Activated CD4-positive, alpha-beta memory T cell treated with anti-CD3 and anti-CD28 coated beads, Interleukin-2, amount 10 ng/mL, durations not matched to agents 7 days and 5 days (primary cell): ENCODE data around the gene HSPG2. TPM values are rescaled to one million over a fixed set of nuclear protein-coding genes. Genes with fewer than 3 reads are reported as not detected.
"Not testable (repeated sequence)": the region's sequence is repeated elsewhere in the genome, so short reads cannot be mapped to it uniquely, and the experiment has no call there.

ENCODE experiments used
- CTCF ChIA-PET: fragments of 350-600 bp; sonication (Branson Sonifier 250); formaldehyde crosslinking; loops from one replicate; lab custom pipeline; 2021; ENCODE audit warnings: antibody characterized with exemption, inconsistent platforms; lab: Charles Lee
- POLR2A ChIA-PET: fragments of 350-600 bp; sonication (Branson Sonifier 250); formaldehyde crosslinking; loops from one replicate; lab custom pipeline; 2021; ENCODE audit warnings: antibody characterized with exemption; lab: Charles Lee
- DNase-seq: peaks from one replicate; pipeline ENCODE4 v3.0.0-alpha.2; 2020
- H3K27ac Mint-ChIP-seq: one replicate; pipeline ENCODE4 v1.8.0; 2021; ENCODE audit warnings: mild to moderate bottlenecking, mixed read lengths
- H3K27me3 Mint-ChIP-seq: one replicate; pipeline ENCODE4 v1.8.0; 2021; ENCODE audit warnings: mixed read lengths
- H3K36me3 Mint-ChIP-seq: one replicate; pipeline ENCODE4 v1.8.0; 2021; ENCODE audit warnings: low read depth, mixed read lengths
- H3K4me1 Mint-ChIP-seq: one replicate; pipeline ENCODE4 v1.8.0; 2021; ENCODE audit warnings: mixed read lengths
- H3K4me3 Mint-ChIP-seq: one replicate; pipeline ENCODE4 v1.8.0; 2021; ENCODE audit warnings: mild to moderate bottlenecking, mixed read lengths
- H3K9me3 Mint-ChIP-seq: one replicate; pipeline ENCODE4 v1.8.0; 2021; ENCODE audit warnings: mixed read lengths
- total RNA-seq, 2 experiments: library from RNA; stranded (reverse); gene quantifications; one replicate each; pipeline ENCODE4 v1.2.3, GENCODE V29; 2021

The HSPG2 gene
- total RNA-seq, 2 experiments from 2014 or later: 1.0 to 1.2 TPM

- CTCF ChIA-PET: no interaction called here
- Mint-ChIP-seq H3K4me1 (no peaks in the 10 kb centered on the region), H3K27ac (no peak overlapping the region)
Observed at GRCh38 chr1:21830792-21831453, 106.2 kb downstream of the HSPG2 start.

GRCh38 chr1:21829294-21829693, 107.8 kb downstream of the HSPG2 start:
- DNase-seq: no peak
- H3K4me3 Mint-ChIP-seq: no peak overlapping the region
- no peak overlapping the region for H3K27ac Mint-ChIP-seq
- CTCF ChIA-PET: no interaction called here
- H3K27me3 Mint-ChIP-seq: no peaks in the 10 kb centered on the region
- POLR2A ChIA-PET: no interaction called here
- no peaks in the 10 kb centered on the region for H3K4me1 Mint-ChIP-seq
- peaks cover 2% of the 10 kb centered on the region for H3K36me3 Mint-ChIP-seq
- H3K9me3 Mint-ChIP-seq: peaks cover 11% of the 10 kb centered on the region

More at GRCh38 chr1:21830792-21831453, 106.2 kb downstream of the HSPG2 start:
- Mint-ChIP-seq H3K27me3 (no peaks in the 10 kb centered on the region), H3K9me3 (peaks cover 15% of the 10 kb centered on the region), H3K36me3 (peaks cover 3% of the 10 kb centered on the region), H3K4me3 (no peak overlapping the region)
- POLR2A ChIA-PET: no interaction called here
- no peak for DNase-seq

GRCh38 chr1:21828506-21829210, 108.5 kb downstream of the HSPG2 start:
- Mint-ChIP-seq H3K9me3 (peaks cover 4% of the 10 kb centered on the region), H3K4me1 (no peaks in the 10 kb centered on the region), H3K27ac (no peak overlapping the region), H3K36me3 (no peaks in the 10 kb centered on the region), H3K27me3 (no peaks in the 10 kb centered on the region), H3K4me3 (no peak overlapping the region)
- ChIA-PET CTCF (no interaction called here), POLR2A (no interaction called here)
- no peak for DNase-seq

- CTCF ChIA-PET: no interaction called here
Observed at GRCh38 chr1:21828075-21828474, 109.0 kb downstream of the HSPG2 start.

GRCh38 chr1:21827141-21827679, 109.9 kb downstream of the HSPG2 start:
- Mint-ChIP-seq H3K36me3 (no peaks in the 10 kb centered on the region), H3K27me3 (no peaks in the 10 kb centered on the region), H3K4me3 (no peak overlapping the region), H3K9me3 (no peaks in the 10 kb centered on the region), H3K4me1 (no peaks in the 10 kb centered on the region), H3K27ac (no peak overlapping the region)
- DNase-seq: no peak
- ChIA-PET CTCF (no interaction called here), POLR2A (no interaction called here)

More at GRCh38 chr1:21828075-21828474, 109.0 kb downstream of the HSPG2 start:
- peaks cover 3% of the 10 kb centered on the region for H3K9me3 Mint-ChIP-seq
- DNase-seq: no peak
- POLR2A ChIA-PET: no interaction called here
- no peaks in the 10 kb centered on the region for H3K4me1 Mint-ChIP-seq
- H3K4me3 Mint-ChIP-seq: no peak overlapping the region
- H3K36me3 Mint-ChIP-seq: no peaks in the 10 kb centered on the region
- H3K27ac Mint-ChIP-seq: no peak overlapping the region
- no peaks in the 10 kb centered on the region for H3K27me3 Mint-ChIP-seq

- H3K4me3 Mint-ChIP-seq, H3K27me3 Mint-ChIP-seq, H3K4me1 Mint-ChIP-seq, H3K9me3 Mint-ChIP-seq, H3K36me3 Mint-ChIP-seq, POLR2A ChIA-PET, H3K27ac Mint-ChIP-seq, CTCF ChIA-PET, DNase-seq: not testable (repeated sequence)
Observed at GRCh38 chr1:21826694-21827093, 110.4 kb downstream of the HSPG2 start.

- DNase-seq: no peak
- Mint-ChIP-seq H3K4me3 (no peak overlapping the region), H3K27ac (no peak overlapping the region), H3K36me3 (no peaks in the 10 kb centered on the region), H3K4me1 (no peaks in the 10 kb centered on the region), H3K9me3 (no peaks in the 10 kb centered on the region), H3K27me3 (no peaks in the 10 kb centered on the region)
- CTCF ChIA-PET: no interaction called here
- POLR2A ChIA-PET: no interaction called here
Observed at GRCh38 chr1:21825393-21825792, 111.7 kb downstream of the HSPG2 start.

- Mint-ChIP-seq H3K4me1 (no peaks in the 10 kb centered on the region), H3K4me3 (no peak overlapping the region), H3K36me3 (no peaks in the 10 kb centered on the region), H3K9me3 (no peaks in the 10 kb centered on the region), H3K27me3 (no peaks in the 10 kb centered on the region), H3K27ac (no peak overlapping the region)
- ChIA-PET CTCF (no interaction called here), POLR2A (no interaction called here)
- no peak for DNase-seq
Observed at GRCh38 chr1:21824926-21825325, 112.2 kb downstream of the HSPG2 start.

GRCh38 chr1:21823980-21824702, 113.0 kb downstream of the HSPG2 start:
- no peaks in the 10 kb centered on the region for H3K4me1 Mint-ChIP-seq
- no peak overlapping the region for H3K4me3 Mint-ChIP-seq
- H3K27ac Mint-ChIP-seq: no peak overlapping the region
- no peaks in the 10 kb centered on the region for H3K27me3 Mint-ChIP-seq
- POLR2A ChIA-PET: no interaction called here
- H3K36me3 Mint-ChIP-seq: no peaks in the 10 kb centered on the region
- H3K9me3 Mint-ChIP-seq: no peaks in the 10 kb centered on the region
- CTCF ChIA-PET: no interaction called here
- no peak for DNase-seq

GRCh38 chr1:21823206-21823979, 113.7 kb downstream of the HSPG2 start:
- POLR2A ChIA-PET: interaction anchor here (2.2 kb wide), 1 partner anchor 41 kb away, joined by 6 read pairs; the partner anchor contains the start of gene USP48
- H3K4me3 Mint-ChIP-seq: no peak overlapping the region
- no peak overlapping the region for H3K27ac Mint-ChIP-seq
- H3K9me3 Mint-ChIP-seq: no peaks in the 10 kb centered on the region
- no peak for DNase-seq
- CTCF ChIA-PET: no interaction called here
- H3K4me1 Mint-ChIP-seq: peaks cover 2% of the 10 kb centered on the region
- no peaks in the 10 kb centered on the region for H3K36me3 Mint-ChIP-seq
- no peaks in the 10 kb centered on the region for H3K27me3 Mint-ChIP-seq

- CTCF ChIA-PET: no interaction called here
- DNase-seq: no peak
- H3K4me1 Mint-ChIP-seq: peaks cover 2% of the 10 kb centered on the region
- H3K36me3 Mint-ChIP-seq: no peaks in the 10 kb centered on the region
- POLR2A ChIA-PET: interaction anchor here (0.5 to 2.2 kb wide), 2 partner anchors 40 to 84 kb away, joined by 3 to 6 read pairs; partner anchors contain the start of gene USP48
- no peak overlapping the region for H3K4me3 Mint-ChIP-seq
- no peaks in the 10 kb centered on the region for H3K27me3 Mint-ChIP-seq
- no peak overlapping the region for H3K27ac Mint-ChIP-seq
- no peaks in the 10 kb centered on the region for H3K9me3 Mint-ChIP-seq
Observed at GRCh38 chr1:21822349-21822748, 114.8 kb downstream of the HSPG2 start.

- Mint-ChIP-seq H3K27ac (no peak overlapping the region), H3K36me3 (no peaks in the 10 kb centered on the region), H3K4me1 (peaks cover 2% of the 10 kb centered on the region), H3K27me3 (peaks cover 4% of the 10 kb centered on the region), H3K9me3 (no peaks in the 10 kb centered on the region), H3K4me3 (no peak overlapping the region)
- no peak for DNase-seq
- ChIA-PET POLR2A (interaction anchor here (0.5 to 2.2 kb wide), 2 partner anchors 39 to 85 kb away, joined by 3 to 6 read pairs; partner anchors contain the start of gene USP48), CTCF (interaction anchor here (0.9 kb wide), 1 partner anchor 226 kb away, joined by 3 read pairs; no protein-coding TSS in a partner anchor)
Observed at GRCh38 chr1:21821385-21822019, 115.6 kb downstream of the HSPG2 start.
